GM10248 (cell line): ENCODE results near the gene ANKS1A.

Experiments used
- CTCF ChIA-PET: fragments of 300-600 bp; sonication (Branson Sonifier 250); formaldehyde crosslinking; extraction: SDS; loops from one replicate; lab custom pipeline; 2021; ENCODE audit warnings: antibody characterized with exemption; lab: Yijun Ruan, JAX
- POLR2A ChIA-PET: fragments of 350-650 bp; sonication (Branson Sonifier 250); formaldehyde crosslinking; extraction: SDS; loops from one replicate; lab custom pipeline; 2020; ENCODE audit warnings: antibody characterized with exemption; lab: Yijun Ruan, JAX
- DNase-seq: peaks from one replicate; pipeline ENCODE4 v3.0.0; 2012; ENCODE audit errors: extremely low spot score
- TF ChIP-seq, protein P1 (sequence below): IDR thresholded peaks from 2 replicates; pipeline ENCODE4 v1.5.1; 2012; ENCODE audit warnings: mild to moderate bottlenecking, low read depth; ENCODE audit errors: extremely low read depth, missing control alignments, control extremely low read depth

The ANKS1A gene

DNA sequence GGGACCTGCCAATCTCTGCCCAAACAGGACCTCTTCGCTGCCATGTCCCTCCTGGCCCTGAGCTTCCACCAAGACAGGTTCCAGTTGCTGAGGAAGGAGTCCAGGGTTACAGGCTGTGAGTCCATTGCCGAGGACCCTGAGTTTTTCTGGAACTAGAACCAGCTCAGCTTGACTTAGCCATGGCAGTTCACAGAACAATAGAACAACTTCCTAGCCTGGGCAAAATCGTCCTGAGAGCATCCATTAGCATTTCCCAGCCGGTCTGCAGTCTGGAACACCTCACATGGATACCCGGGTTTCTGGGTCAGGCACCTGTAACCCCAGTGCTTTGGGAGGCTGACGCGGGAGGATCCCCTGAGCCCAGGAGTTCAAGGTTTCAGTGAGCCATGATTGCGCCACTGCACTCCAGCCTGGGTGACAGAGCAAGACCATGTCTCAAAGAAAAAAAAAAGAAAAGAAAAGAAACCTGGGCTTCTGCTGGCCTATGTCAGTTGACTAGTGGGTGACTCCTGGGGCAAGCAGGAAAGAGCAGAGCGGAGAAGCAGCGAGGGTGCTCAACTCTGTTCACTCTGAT lies 161.8 kb downstream of the ANKS1A start:
- TF ChIP-seq, protein P1, sequence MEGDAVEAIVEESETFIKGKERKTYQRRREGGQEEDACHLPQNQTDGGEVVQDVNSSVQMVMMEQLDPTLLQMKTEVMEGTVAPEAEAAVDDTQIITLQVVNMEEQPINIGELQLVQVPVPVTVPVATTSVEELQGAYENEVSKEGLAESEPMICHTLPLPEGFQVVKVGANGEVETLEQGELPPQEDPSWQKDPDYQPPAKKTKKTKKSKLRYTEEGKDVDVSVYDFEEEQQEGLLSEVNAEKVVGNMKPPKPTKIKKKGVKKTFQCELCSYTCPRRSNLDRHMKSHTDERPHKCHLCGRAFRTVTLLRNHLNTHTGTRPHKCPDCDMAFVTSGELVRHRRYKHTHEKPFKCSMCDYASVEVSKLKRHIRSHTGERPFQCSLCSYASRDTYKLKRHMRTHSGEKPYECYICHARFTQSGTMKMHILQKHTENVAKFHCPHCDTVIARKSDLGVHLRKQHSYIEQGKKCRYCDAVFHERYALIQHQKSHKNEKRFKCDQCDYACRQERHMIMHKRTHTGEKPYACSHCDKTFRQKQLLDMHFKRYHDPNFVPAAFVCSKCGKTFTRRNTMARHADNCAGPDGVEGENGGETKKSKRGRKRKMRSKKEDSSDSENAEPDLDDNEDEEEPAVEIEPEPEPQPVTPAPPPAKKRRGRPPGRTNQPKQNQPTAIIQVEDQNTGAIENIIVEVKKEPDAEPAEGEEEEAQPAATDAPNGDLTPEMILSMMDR = no peak
- ChIA-PET POLR2A (no interaction called here), CTCF (interaction anchor here (0.9 kb wide), 1 partner anchor 14 kb away, joined by 3 read pairs; no protein-coding TSS in a partner anchor)
- no peak for DNase-seq

DNA sequence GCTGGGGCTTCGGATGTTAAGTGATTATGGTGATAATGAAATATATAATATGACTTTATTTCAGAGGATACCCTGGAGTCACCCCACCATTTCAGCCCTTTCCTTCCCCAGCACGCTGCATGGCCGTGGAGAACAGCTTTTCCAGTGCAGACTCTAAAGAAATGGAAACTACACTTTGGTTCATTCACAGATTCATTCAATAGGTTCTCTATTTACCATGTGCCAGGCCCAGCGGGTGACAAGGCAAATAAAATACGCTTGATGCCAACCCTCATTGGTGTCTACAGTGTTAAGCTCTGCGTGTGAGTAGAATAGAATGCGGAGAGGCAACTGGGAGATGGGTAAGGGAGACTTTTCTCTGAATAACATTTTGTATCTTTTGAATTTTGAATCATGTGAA lies 162.3 kb downstream of the ANKS1A start:
- DNase-seq = no peak
- TF ChIP-seq, protein P1 = no peak
- CTCF ChIA-PET = no interaction called here
- POLR2A ChIA-PET = no interaction called here

DNA sequence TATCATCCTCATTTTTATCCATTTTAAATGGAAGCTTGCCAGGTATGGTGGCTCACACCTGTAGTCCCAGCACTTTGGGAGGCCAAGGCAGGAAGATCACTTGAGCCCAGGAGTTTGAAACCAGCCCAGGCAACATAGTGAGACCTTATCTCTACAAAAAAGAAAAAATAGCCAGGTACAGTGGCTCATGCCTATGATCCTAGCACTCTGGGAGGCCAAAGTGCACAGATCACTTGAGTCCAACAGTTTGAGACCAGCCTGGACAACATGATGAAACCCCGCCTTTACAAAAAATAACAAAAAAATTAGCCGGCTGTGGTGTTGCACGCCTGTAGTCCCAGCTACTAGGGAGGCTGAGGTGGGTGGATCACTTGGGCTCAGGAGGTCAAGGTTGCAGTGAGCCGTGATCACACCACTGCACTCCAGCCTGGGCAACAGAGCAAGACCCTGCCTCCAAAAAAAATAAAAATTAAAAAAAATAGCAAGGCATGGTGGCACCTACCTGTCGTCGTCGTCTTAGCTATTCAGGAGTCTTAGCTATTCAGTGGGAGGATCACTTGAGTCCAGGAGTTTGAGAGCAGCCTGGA lies 163.0 kb downstream of the ANKS1A start:
- no peak for DNase-seq
- CTCF ChIA-PET = interaction anchor here (0.9 to 1.7 kb wide), 3 partner anchors 65 to 189 kb away, joined by 3 to 6 read pairs (median 3); no protein-coding TSS in a partner anchor
- TF ChIP-seq, protein P1 = no peak
- POLR2A ChIA-PET = no interaction called here

DNA sequence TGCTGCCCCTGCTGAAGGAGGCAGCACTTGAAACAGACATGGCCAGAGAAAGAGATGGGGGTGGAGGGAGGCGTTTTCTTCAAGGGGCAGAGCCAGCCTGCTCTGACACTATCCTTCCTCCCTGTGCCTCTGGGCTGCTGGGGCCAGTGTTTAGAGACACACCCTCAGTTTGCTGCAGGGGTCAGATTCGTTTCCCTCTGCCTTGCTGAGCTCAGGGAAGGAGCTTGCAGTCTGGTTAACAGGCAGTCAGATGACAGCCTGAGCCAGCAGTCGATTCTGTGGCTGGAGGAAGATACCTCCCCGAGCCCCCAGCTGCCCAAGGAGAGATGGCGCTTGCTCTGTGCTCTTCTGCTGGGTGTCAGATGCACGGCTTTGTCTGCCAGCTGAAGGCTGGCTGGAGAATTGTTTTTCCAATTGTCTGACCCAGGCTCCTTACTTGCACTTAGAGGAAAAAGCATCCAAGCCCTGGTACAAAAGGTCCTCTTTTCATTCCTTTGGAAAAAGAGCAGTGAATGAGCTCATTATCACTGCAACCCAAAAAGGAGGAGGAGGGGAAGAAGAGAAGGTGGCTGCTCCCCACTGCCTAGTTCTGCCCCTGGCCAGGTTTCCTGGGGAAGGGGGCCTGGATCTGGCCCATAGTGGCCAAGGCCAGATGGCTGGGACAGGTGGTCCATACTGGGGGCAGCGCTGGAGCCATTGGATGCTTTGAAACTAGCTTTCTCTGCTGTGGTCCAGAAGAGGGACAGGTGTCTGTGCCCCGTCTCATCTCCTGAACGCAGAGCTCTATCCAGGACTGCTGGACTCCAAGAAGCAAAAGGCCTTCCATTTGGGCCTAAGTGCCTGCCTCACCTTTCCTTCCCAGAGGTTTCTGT lies 163.9 kb downstream of the ANKS1A start:
- CTCF ChIA-PET = interaction anchor here (0.9 to 1.7 kb wide), 4 partner anchors 8 to 188 kb away, joined by 3 to 6 read pairs (median 3); no protein-coding TSS in a partner anchor

DNA sequence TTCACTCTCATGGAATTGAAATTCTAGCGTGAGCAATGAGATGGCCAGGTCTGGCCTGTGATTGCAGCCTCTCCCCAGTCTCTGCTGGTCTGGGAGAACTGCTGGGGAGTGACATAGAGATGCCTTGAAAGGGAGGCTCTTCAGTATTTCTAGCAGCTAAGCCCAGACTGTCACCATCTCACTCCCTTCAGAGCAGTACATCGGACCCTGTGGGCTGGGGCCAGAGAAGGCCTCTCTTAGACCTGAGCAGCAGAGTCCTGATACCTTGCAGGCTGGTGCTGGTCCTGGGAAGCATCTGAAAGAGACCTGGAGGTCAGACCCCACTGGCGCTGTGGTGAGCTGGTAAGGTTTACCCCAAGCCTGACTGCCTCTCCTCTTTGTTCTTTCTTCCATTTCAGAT lies 164.6 kb downstream of the ANKS1A start:
- ChIA-PET POLR2A (no interaction called here), CTCF (interaction anchor here (1.3 to 1.7 kb wide), 3 partner anchors 9 to 187 kb away, joined by 3 to 6 read pairs (median 3); no protein-coding TSS in a partner anchor)
- TF ChIP-seq, protein P1 = no peak
- DNase-seq = no peak

More for the DNA sequence above, 163.9 kb downstream of the ANKS1A start:
- TF ChIP-seq, protein P1 = no peak
- POLR2A ChIA-PET = no interaction called here
- DNase-seq = no peak

DNA sequence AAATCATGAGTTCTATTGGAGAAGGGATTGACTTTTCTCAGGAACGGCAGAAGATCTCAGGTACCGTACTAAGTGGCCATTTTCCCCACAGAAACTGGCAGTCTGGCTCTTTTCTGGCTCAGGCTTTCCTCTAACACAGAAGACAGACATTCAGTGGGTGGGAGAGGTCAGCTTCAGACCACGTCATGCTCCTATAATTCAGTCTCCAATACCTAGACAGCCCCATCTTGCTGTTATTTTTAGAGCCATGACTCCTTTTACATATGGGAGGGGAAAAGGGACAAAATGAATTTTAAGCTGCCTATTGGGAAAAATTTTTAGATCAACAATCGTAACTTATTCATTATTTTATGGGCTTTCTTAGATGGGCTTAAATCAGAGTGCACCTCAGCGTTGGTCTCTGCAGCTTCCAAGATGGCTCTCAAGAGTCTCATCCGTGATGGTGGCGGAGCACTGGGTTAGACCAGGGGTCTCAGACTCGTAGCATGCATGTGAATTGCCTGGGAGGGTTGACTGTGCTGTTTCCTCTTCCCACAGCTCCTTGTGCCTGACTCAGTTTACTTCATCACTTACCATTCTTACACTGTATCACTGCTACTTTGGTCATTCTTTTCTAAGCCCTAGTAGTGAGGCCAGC lies 165.2 kb downstream of the ANKS1A start:
- CTCF ChIA-PET = interaction anchor here (0.8 to 1.4 kb wide), 3 partner anchors 9 to 25 kb away, joined by 3 read pairs; no protein-coding TSS in a partner anchor
- POLR2A ChIA-PET = no interaction called here

More for the DNA sequence above, 165.2 kb downstream of the ANKS1A start:
- no peak for DNase-seq
- TF ChIP-seq, protein P1 = no peak
